Stimulated activated CD8-positive, alpha-beta memory T cell treated with anti-CD3 and anti-CD28 coated beads, Interleukin-7, amount 100 ng/mL, for 4 hours (primary cell): ENCODE data around the gene MFSD2A.
"Not testable (repeated sequence)": the region's sequence is repeated elsewhere in the genome, so short reads cannot be mapped to it uniquely, and the experiment has no call there.

Source experiments
- DNase-seq, 2 donors: peaks; one replicate each; pipeline ENCODE4 v3.0.0-alpha.2; 2020; ENCODE audit warnings: low read depth in 2 of 2

MFSD2A gene

DNA sequence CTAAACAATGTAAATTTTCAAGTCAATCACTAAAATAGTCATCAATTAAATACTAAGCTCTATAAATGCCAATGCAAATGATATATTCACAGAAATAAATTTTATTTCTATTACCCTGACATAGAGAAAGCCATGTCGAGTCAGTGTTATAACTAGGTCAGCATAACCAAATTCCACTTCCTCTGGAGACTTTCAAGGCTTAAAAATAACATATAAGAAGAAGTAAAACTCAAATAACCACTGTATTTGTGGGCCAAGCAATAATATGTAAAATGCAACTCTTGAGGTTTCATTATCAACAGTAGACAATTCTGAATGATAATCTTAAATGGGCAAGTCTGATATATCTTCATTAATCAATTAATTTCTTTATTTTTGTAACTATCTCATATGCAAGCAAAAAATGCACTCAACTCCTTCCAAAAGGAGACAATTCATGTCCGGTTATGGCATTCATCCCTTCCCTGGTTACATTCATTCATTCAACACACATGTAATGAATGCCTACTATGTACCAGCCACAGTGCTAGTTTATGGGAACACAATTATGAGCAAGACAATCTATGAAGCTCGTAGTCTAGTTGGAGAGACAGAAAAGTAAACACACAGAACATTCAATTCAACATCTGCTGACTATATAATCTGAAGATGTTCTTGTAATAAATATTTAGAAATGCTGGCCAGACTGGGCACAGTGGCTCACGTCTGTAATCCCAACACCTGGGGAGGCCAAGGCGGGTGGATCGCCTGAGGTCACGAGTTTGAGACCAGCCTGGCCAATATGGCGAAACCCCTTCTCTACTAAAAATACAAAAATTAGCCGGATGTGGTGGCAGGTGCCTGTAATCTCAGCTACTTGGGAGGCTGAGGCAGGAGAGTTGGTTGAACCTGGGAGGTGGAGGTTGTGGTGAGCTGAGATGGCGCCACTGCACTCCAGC, 48.5 kb downstream of the MFSD2A start:
- DNase-seq = no peak

DNA sequence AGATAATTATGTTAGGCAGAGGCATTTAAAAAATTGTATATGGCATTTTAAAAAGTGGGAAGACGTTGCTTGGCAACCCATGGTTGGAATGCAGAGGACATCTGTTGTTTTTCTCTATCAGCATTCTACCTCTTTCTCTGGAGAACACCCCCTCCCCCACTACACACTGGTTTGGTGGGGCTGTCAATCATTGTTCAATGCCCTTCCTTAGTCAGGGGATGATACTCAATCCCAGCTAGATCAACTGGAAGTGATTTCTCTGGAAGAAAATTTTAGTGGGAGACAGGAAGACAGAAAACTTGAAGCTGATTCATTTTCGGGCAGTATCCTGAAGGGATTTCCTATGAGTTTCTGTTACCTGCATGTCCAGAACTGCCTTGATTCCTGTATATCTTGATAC, 49.9 kb downstream of the MFSD2A start:
- no peak for DNase-seq

GRCh38 chr1:40007481-40008034, 52.6 kb downstream of the MFSD2A start:
- not testable (repeated sequence) for DNase-seq

DNA sequence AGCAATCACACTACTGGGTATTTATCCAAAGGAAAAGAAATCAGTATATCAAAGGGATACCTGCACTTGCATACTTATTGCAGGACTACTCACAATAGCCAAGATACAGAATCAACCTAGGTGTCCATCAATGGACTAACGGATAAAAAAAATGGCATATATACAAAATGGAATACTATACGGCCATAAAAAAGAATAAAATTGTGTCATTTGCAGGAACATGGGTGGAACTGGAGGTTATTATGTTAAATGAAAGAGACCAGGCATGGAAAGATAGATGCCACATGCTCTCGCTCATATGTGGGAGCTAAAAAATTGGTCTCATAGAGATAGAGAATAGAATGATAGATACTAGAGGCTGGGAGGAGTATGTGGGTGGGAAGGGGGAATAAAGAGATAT, 56.3 kb downstream of the MFSD2A start:
- DNase-seq = no peak

DNA sequence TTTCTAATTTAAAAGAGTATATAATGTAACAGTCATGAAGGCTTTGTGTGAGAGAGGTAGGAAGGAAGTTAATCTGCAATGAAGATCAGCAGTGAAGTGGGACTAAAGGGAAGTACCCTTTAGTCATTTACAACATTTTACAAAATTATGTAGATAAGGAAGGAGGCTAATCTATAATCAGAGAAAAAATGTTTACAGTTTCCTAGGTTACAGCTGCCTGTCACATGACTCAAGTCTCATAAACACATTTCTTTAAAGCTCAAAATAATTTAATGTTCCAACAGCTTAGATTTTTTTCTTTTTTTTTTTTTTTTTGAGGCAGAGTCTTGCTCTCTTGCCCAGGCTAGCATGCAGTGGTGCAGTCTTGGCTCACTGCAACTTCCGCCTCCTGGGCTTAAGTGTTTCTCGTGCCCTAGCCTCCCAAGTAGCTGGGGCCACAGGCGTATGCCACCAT, 59.3 kb downstream of the MFSD2A start:
- DNase-seq = no peak

DNA sequence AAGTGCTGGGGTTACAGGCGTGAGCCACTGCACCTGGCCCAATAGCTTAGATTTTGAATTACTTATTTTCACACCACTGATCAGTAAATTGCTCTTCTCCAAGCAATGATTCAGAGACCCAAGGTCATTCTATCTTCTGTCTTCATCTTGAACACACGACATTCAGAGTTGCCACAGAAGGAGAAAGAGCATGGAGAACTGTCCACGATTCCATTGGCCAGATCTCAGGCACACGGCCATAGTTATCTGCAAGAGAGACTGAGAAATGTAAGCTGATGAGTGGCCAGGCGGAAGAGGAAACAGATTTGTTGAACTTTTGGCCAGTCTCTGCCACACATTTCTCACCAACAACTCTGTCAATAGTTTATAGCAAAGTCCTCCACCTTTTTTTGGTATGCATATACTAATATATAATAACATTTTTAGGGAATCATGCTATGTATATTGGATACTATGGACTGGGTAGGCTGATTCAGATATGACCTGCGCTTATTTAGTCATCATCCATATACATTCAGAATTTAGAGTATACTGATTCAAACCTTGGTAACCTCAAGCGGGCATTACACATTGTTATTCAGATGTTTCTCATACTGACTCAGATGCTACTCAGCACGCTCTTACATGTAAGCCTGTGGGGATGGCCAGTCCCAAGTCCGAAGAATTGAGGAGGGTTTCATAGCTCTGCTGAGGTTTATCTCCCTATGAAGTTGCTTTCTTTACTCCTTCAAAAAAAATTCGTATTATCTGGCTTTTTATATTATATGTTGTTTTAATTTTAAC, 60.1 kb downstream of the MFSD2A start:
- no peak for DNase-seq

GRCh38 chr1:40017951-40018575, 63.1 kb downstream of the MFSD2A start:
- DNase-seq = no peak
